A204.1 (cell line): ENCODE measurements around the gene DNAJC30.

Experiments
- FAIRE-seq: peaks from 2 replicates; lab custom pipeline; 2012; peaks lifted over from hg19 to GRCh38; lab: Jason Lieb, UNC

DNAJC30 gene

GRCh38 chr7:73707045-73707631 lies 23.9 kb upstream of the DNAJC30 start:
- no peak for FAIRE-seq

- FAIRE-seq: no peak
These were observed 23.1 kb upstream of the DNAJC30 start for GRCh38 chr7:73706126-73707044.

DNA sequence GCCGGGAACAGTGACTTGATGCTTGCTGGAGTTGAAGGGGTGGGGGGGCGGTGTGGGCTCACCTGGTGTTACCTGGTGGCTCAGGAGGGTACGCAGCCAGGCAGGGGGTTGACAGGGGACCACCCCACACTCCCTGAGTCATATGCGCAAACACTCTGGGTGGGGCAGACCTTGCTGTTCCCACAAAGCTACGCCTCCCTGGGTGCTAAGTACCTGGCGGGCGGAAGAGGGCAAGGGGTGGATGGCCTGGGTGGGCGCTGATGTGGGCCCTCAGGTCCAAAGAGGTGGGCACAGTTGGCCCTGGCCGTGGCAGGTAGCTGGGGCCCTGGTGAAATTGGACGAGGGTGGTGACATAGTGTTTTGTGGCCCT lies 22.3 kb upstream of the DNAJC30 start:
- no peak for FAIRE-seq

GRCh38 chr7:73704640-73705550 lies 21.6 kb upstream of the DNAJC30 start:
- no peak for FAIRE-seq

DNA sequence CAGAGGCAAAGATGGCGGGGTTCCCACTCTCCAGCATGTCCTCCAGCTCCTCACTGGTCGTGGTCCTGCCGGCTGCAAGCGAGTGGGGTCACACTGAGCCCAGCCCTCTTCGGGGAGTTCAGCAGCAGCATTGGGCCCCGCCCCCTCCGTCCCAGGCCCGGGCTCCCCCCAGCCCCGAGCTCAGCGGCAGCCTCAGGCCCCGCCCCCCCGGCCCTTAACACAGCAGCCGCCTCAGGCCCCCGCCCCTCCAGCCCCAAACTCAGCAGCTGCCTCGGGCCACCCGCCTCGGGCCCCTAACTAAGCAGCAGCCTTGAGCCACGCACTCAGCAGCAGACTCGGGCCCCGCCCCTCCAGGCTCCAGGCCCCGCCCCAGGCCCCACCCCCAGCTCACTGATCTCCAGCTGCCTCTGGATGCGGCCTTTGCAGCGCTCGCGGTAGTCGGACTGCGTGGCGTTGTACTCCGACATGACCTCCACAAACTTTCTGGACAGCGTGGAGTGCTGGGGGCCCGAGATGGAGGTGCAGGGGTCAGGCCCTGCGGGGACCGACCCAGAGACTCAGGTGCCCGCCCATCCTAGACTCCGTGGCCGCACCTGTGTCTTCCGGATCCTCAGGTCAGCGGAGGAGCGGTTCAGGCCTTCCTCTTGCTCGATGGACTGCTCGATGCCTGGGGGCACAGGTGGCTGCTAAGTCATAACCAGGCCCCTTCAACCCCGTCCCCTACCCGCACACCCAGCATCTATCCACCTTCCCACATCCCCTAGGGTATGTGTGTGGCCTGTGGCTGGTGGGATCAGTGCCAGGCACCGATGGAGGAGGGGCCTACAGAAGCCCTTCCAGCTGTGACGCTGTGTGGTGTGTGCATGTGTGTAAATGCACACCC lies 20.7 kb upstream of the DNAJC30 start:
- no peak for FAIRE-seq

GRCh38 chr7:73703225-73703624 lies 20.0 kb upstream of the DNAJC30 start:
- no peak for FAIRE-seq

DNA sequence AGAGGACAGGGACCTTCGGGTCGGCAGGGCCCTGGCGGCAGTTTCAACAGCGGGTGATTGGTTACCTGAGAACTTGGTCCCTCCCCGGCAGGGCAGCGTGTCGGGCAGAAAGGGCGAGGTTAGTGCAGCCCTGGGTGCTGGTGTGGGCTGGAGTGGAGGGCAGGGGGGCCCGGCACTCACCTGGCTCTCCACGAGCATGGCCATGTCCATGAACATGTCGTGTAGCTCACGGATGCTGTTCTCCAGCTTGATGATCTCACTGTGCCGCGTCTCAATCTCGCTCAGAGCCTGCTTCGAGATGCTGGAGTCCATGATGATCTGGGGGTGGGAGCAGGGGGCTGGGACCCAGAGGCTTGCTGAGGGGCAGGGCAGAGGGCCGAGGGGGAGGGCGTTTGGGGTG lies 19.4 kb upstream of the DNAJC30 start:
- no peak for FAIRE-seq

- FAIRE-seq: no peak
These were observed 19.0 kb upstream of the DNAJC30 start for GRCh38 chr7:73702226-73702625.

- FAIRE-seq: no peak
These were observed 18.2 kb upstream of the DNAJC30 start for GRCh38 chr7:73701357-73701995.

DNA sequence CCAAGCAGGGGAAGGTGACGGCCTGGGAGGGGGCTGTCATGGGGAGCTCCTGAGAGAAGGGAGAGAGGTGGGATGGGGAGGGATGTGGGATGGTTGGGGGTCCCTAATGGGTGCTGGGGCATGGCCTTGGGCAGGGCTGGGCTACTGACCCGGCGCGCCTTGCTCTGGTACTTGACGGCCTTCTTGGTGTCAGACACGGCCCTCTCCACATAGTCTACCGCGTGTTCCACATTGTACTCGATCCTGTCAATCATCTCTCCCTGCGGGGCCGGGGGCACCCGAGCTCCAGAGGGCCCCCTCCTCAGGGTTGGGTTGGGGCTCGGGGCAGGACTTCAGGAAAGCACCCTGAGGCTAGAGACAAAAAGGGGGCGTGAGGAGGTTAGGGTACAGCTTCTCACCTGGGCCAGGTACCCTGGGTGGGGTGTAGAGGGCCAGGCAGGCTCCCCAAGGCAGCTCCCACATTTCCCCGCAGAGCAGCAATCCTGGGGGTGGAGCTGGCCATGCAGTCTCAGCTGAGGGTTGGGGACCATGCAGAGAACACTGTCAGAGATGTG lies 17.4 kb upstream of the DNAJC30 start:
- FAIRE-seq: no peak

DNA sequence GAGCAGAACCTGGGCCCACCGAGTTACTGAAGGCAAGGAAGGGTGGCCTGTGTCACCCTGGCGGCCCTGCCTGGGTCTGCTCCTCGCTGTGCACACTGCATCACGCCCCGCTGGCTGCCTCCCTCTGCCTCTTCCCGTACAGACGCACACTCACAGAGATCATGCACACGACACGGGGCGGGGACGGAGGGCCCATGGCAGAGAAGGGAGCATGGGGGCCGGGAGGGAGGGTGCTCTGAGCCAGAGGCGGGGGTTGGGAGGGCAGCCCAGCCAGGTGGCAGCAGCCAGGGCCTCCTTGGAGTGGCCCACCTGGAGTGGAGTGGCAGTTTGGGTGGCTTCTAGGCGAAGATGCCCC lies 16.8 kb upstream of the DNAJC30 start:
- no peak for FAIRE-seq

DNA sequence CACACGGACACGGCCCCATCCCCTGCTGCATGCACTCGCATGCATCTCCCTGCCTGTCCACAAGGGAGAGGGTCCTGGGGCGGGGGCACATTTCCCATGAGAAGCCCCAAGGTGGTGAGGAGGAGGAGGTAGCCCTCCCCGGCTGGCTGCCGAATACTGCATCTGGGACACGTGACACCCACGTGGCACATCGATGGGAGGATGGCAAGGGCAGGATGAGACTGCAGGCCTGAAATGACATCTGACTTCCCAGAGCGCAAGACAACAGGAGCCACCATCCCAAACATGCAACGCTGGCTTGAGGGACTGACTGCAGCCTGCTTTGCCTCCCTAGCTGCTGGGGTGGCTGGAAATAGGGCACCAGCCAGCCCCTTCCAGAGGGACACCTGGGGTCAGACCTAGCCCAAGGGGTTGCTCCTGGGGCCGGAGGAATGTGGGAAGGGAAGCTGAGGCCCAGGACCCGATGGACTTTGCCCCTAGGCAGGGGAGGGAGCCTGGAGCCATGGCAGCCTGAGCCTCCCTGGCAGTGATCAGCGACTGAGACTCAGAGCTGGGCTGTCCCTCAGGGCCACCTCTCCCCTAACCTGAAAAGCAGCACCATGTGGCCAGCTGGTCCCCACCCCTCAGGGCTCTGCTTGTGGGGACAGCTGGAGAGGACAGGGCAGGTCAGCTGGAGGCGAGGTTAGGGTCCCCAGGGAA lies 16.3 kb upstream of the DNAJC30 start:
- no peak for FAIRE-seq

DNA sequence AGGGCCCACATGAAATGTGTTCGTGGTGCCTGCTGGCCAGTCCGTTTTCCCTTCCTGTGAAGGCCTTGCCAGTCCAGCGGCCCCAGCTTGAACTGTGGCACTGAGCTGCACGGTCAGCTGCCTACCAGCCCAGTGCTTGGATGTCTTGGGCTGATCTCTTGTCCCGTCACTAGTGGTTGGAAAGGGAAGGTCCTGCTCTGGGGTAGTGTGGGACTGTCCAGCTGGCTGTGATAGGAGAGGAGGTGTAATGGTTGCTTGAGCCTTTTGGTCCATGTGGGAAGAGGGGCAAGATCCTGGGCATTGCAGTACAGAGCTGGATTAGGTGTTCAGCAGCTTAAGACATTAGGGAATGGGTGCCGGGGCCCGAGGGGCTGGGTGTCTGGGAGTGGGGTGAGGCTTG lies 15.2 kb upstream of the DNAJC30 start:
- FAIRE-seq: no peak

DNA sequence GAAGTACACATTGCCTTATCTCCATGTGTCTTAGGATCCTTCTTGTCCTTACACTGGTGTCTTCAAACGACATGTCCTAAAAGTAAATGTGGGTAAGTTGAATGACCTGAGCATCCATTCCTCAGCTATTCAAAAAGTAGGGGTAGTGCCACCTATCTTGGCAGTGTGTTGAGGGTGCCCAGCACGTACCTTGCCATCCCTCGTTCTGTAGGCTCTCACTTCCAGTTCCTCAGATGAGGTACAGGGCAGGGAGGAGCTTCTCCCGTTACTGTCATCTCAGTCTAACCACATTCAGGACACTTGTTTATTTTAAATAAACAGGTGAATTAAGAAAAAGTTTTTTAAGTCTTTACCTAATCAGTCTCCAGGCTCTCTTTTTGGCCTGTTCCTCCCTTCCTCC lies 13.1 kb upstream of the DNAJC30 start:
- FAIRE-seq: no peak

GRCh38 chr7:73690646-73691045 lies 7.4 kb upstream of the DNAJC30 start:
- no peak for FAIRE-seq

DNA sequence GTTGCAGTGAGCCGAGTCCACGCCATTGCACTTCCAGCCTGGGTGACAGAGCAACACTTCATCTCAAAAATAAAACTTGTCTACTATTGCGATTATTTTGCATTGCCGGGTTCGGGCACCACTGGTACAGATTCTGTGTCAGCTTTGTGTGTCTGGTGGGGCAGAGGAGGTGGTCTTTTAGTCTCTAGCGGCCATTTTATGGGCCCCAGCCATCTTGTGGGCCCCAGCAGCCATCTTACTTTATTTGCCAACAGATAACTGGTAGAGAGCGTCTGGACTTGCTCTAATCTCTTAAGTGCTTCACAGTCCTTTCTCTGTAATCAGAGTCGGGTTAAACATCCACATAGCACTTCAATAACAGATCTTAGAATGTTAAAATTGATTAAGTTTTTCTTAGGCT lies 5.0 kb upstream of the DNAJC30 start:
- FAIRE-seq: no peak

- no peak for FAIRE-seq
These were observed 2.1 kb upstream of the DNAJC30 start for GRCh38 chr7:73685311-73685710.

DNA sequence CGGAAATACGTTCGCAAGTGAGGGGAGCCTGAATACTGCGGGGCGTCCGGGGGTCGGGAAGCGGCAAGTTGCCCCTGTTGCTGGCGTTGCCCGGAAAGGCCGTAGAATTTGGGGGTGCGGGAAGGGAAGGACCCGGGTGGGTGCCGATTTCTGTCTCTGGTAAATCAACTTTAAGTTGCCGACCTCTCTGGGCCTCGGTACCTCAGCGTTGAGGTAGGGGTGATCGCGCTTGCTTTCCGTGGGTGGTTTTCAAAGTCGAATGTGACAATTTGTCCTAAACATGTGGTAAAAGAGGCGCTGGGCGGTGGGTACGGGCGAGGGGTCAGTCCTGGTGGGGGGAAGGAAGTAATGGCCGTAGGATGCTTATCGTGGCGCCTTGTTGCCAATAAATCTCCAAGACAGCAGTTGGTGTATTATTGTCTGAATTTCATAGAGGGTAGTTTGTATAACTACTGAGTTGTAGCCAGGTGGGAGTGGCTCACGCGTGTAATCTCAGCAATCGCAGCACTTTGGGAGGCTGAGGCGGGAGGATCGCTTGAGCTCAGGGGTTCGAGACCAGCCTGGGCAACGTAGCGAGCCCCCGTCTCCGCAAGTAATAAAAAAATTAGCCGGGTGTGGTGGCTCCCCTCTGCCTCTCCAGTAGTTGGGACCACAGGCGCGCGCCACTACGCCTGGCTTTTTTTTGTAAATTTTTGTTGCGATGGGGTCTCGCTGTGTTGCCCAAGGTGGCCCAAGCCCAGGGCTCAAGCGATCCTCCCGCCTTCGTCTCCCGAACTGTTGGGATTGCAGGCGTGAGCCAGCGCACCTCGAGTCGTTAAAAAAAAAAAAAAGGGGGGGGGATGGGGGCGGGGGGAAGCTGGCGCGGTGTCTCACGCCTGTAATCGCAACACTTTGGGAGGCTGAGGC lies 788 bp upstream of the DNAJC30 start:
- FAIRE-seq: no peak

- no peak for FAIRE-seq
These were observed 553 bp downstream of the DNAJC30 start for GRCh38 chr7:73682745-73683055.

- no peak for FAIRE-seq
These were observed 2.2 kb downstream of the DNAJC30 start for GRCh38 chr7:73681031-73681430.
